PC-3 (cell line): ENCODE results near the gene NHLH1.

Experiments used
- EZH2 ChIP-seq: fragments of 300-600 bp; sonication (generic); IDR thresholded peaks from one replicate; pipeline ENCODE4 v1.6.1; 2017; ENCODE audit warnings: antibody characterized with exemption, mild to moderate bottlenecking, low read length; ENCODE audit not compliant: unreplicated experiment
- EZH2phosphoT487 ChIP-seq: fragments of 300-600 bp; sonication (generic); IDR thresholded peaks from 2 replicates; pipeline ENCODE4 v1.6.1; 2018; ENCODE audit warnings: mild to moderate bottlenecking, antibody characterized with exemption, low read length, borderline replicate concordance
- TF ChIP-seq, protein P1 (sequence below): fragments of 300-600 bp; sonication (generic); conservative IDR thresholded peaks from 2 replicates; pipeline ENCODE4 v1.5.1; 2017; ENCODE audit warnings: antibody characterized with exemption, low read depth, mild to moderate bottlenecking, low read length

- TF ChIP-seq, protein P1, sequence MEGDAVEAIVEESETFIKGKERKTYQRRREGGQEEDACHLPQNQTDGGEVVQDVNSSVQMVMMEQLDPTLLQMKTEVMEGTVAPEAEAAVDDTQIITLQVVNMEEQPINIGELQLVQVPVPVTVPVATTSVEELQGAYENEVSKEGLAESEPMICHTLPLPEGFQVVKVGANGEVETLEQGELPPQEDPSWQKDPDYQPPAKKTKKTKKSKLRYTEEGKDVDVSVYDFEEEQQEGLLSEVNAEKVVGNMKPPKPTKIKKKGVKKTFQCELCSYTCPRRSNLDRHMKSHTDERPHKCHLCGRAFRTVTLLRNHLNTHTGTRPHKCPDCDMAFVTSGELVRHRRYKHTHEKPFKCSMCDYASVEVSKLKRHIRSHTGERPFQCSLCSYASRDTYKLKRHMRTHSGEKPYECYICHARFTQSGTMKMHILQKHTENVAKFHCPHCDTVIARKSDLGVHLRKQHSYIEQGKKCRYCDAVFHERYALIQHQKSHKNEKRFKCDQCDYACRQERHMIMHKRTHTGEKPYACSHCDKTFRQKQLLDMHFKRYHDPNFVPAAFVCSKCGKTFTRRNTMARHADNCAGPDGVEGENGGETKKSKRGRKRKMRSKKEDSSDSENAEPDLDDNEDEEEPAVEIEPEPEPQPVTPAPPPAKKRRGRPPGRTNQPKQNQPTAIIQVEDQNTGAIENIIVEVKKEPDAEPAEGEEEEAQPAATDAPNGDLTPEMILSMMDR: no peak
- no peak for TF ChIP-seq EZH2
- no peak for TF ChIP-seq EZH2phosphoT487
Observed at GRCh38 chr1:160401487-160401805, 34.6 kb downstream of the NHLH1 start.
